Stimulated activated CD4-positive, alpha-beta T cell treated with anti-CD3 and anti-CD28 coated beads, TNF-alpha, amount 100 ng/mL, for 24 hours (primary cell): Measurements from ENCODE around the gene MED29.

Source experiments
- DNase-seq, 3 experiments: peaks; one replicate each; pipeline ENCODE4 v3.0.0-alpha.2; 2020; ENCODE audit warnings: low read depth in 3 of 3

MED29 gene

GRCh38 chr19:39398297-39398864 is 7.2 kb downstream of the MED29 start:
- peak in 1 of 3 experiments; percentile 61 for DNase-seq

GRCh38 chr19:39399668-39400050 is 8.5 kb downstream of the MED29 start:
- no peak for DNase-seq

GRCh38 chr19:39400061-39400460 is 8.9 kb downstream of the MED29 start:
- DNase-seq, result no peak

GRCh38 chr19:39401070-39401548 is 9.9 kb downstream of the MED29 start:
- DNase-seq, result no peak

- DNase-seq, result peak; percentile 50 to 80 (median 65)
These were observed 10.6 kb downstream of the MED29 start for GRCh38 chr19:39401549-39402345.

GRCh38 chr19:39402346-39403300 is 11.4 kb downstream of the MED29 start:
- peak; percentile 66 to 90 (median 77) for DNase-seq

- DNase-seq, result peak; percentile 92 to 96 (median 93)
These were observed 12.4 kb downstream of the MED29 start for GRCh38 chr19:39403331-39404312.

- no peak for DNase-seq
These were observed 14.2 kb downstream of the MED29 start for GRCh38 chr19:39405261-39405957.

GRCh38 chr19:39405958-39406655 is 14.9 kb downstream of the MED29 start:
- DNase-seq, result peak; percentile 60 to 87 (median 68)

GRCh38 chr19:39406656-39407409 is 15.7 kb downstream of the MED29 start, which contains the start of gene ZFP36:
TSS of gene ZFP36 (plus strand) at chr19:39406847. CDS start at chr19:39406905, 58 bp downstream.
- DNase-seq, result peak; percentile 73 to 87 (median 74)

- DNase-seq, result peak in 1 of 3 experiments; percentile 66
These were observed 16.2 kb downstream of the MED29 start for GRCh38 chr19:39407410-39407659.

GRCh38 chr19:39407660-39408391 is 16.6 kb downstream of the MED29 start:
- no peak for DNase-seq

GRCh38 chr19:39408392-39409207 is 17.4 kb downstream of the MED29 start:
- no peak for DNase-seq

- peak; percentile 53 to 85 (median 53) for DNase-seq
These were observed 18.2 kb downstream of the MED29 start for GRCh38 chr19:39409208-39410016.

- DNase-seq, result peak in 1 of 3 experiments; percentile 58
These were observed 19.0 kb downstream of the MED29 start for GRCh38 chr19:39410017-39410830.

GRCh38 chr19:39410831-39411080 is 19.6 kb downstream of the MED29 start:
- DNase-seq, result no peak
